Kidney (tissue), 14 donors: ENCODE results near the gene PRICKLE4. TPM values are rescaled to one million over a fixed set of nuclear protein-coding genes. Genes with fewer than 3 reads are reported as not detected.

Source experiments
- DNase-seq, 5 donors: peaks; one replicate each; pipeline ENCODE4 v3.0.0-alpha.2; 2013 to 2020
- FAIRE-seq: peaks from 2 replicates; lab custom pipeline; 2012; peaks lifted over from hg19 to GRCh38; lab: Jason Lieb, UNC
- H3K27ac ChIP-seq, 2 donors: one replicate each; pipeline ENCODE4 v1.7.0; 2013; ENCODE audit warnings: low read depth in 2 of 2, low read length in 2 of 2, inconsistent platforms in 1 of 2
- H3K27me3 ChIP-seq: one replicate; pipeline ENCODE4 v1.7.1; 2013; ENCODE audit warnings: low read length, inconsistent platforms; ENCODE audit not compliant: control insufficient read depth, insufficient read depth
- H3K36me3 ChIP-seq, 3 donors: one replicate each; pipeline versions ENCODE4 v1.7.0 to v1.7.1; 2013; ENCODE audit warnings: low read length in 3 of 3, control low read depth in 1 of 3, inconsistent platforms in 1 of 3; ENCODE audit not compliant: insufficient read depth in 3 of 3, control insufficient read depth in 2 of 3
- H3K4me1 ChIP-seq, 3 donors: one replicate each; pipeline versions ENCODE4 v1.7.0 to v1.7.1; 2013; ENCODE audit warnings: low read length in 3 of 3, inconsistent platforms in 1 of 3, low read depth in 1 of 3; ENCODE audit not compliant: control insufficient read depth in 2 of 3, insufficient read depth in 2 of 3
- H3K4me3 ChIP-seq, 3 donors: one replicate each; pipeline versions ENCODE4 v1.7.0 to v1.8.1; 2013; ENCODE audit warnings: low read length in 3 of 3, control low read depth in 1 of 3, inconsistent platforms in 1 of 3
- H3K9ac ChIP-seq, 3 donors: one replicate each; pipeline versions ENCODE4 v1.7.0 to v1.7.1; 2013; ENCODE audit warnings: low read length in 3 of 3, control low read depth in 1 of 3, inconsistent platforms in 1 of 3
- H3K9me3 ChIP-seq, 3 donors: one replicate each; pipeline versions ENCODE4 v1.7.0 to v1.7.1; 2013; ENCODE audit warnings: low read length in 3 of 3, control low read depth in 1 of 3, inconsistent platforms in 1 of 3; ENCODE audit not compliant: control insufficient read depth in 2 of 3, insufficient read depth in 1 of 3
- CTCF ChIP-seq: IDR thresholded peaks from 3 replicates; pipeline ENCODE4 v1.5.1; 2012; ENCODE audit warnings: mild to moderate bottlenecking, moderate library complexity, borderline replicate concordance; ENCODE audit not compliant: insufficient read depth; ENCODE audit errors: extremely low read depth
- intact Hi-C: fragments of 100-400 bp; cut with DNase I; formaldehyde crosslinking; loops from one replicate; pipeline ENCODE4 v1.11.1; 2022
- polyA plus RNA-seq: library from polyadenylated mRNA; stranded (reverse); fragments of 350-450 nt; fragmentation: Illumina TruSeq; extraction: RNeasy Lipid Tissue Mini Kit (QIAGEN cat#74804); gene quantifications from one replicate; pipeline ENCODE4 v1.2.3, GENCODE V29; 2014; ENCODE audit warnings: low read depth, low replicate concordance; ENCODE audit not compliant: insufficient read depth
- total RNA-seq: library from RNA; stranded (reverse); fragmentation: NEBNext Ultra II Directional; extraction: Animal tissue kit (Norgen Biotek cat#: 25700); gene quantifications from one replicate; pipeline ENCODE4 v1.2.1, GENCODE V29; 2021
- donor health status: control.
- donor health status: control.
- donor health status: control.
- donor health status: control.
- donor health status: control.
- donor health status: DM: yes; HTN: yes; CAD: no.
- donor health status: Normal renal cell carcinoma (clear cell type).

PRICKLE4 gene
- total and polyA plus RNA-seq, 2 donors from 2014 or later, result 1.4 to 6.5 TPM

GRCh38 chr6:41769376-41769775 lies 11.2 kb upstream of the PRICKLE4 start:
- Histone ChIP-seq H3K9ac (no peak overlapping the region), H3K27ac (no peak overlapping the region), H3K9me3 (no peaks in the 10 kb centered on the region), H3K4me1 (peaks cover 0 to 6% (median 0%) of the 10 kb centered on the region in 3 donors), H3K27me3 (no peaks in the 10 kb centered on the region), H3K36me3 (peaks cover 0 to 13% (median 12%) of the 10 kb centered on the region in 3 donors), H3K4me3 (no peak overlapping the region)
- FAIRE-seq (no peak), DNase-seq (peak in 1 of 5 donors; percentile 31)
- intact Hi-C loops, result no loop called here
- TF ChIP-seq CTCF, result no peak

DNA sequence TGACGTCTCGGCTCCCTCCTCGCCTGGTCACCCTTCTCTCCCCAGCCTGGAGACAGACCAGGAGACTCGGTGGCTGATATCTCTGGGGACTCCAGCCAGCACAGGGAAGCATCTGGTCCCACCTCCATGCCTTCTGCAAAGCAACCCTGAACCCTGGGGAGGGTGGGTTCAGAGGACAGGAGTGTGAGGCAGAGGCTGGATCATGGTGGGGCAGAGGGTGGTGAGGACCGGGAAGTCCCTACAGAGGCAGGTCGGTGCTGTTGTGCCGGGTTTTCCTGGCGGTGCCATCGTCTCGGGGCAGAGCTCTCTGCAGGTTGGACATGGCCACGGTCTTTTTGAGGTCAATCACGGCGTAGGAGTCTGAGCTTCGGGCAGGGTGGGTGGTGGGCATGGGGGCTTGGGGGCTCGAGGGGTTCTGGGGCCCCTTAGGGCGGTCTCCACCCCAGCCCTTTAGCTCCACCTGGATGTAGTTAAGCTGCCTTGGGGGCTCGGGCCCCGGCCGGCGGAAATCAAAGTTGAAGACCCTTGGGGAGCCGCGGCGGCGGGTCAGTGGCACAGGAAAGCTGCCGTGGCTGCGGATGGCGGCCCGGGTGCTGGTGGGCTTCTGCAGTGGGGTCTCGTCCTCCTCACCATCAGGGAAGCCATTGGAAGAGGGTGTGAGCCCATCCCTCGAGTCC lies 10.1 kb upstream of the PRICKLE4 start:
- H3K27ac ChIP-seq, result no peak overlapping the region
- peaks cover 2 to 24% (median 23%) of the 10 kb centered on the region in 3 donors for H3K36me3 ChIP-seq
- intact Hi-C loops, result no loop called here

DNA sequence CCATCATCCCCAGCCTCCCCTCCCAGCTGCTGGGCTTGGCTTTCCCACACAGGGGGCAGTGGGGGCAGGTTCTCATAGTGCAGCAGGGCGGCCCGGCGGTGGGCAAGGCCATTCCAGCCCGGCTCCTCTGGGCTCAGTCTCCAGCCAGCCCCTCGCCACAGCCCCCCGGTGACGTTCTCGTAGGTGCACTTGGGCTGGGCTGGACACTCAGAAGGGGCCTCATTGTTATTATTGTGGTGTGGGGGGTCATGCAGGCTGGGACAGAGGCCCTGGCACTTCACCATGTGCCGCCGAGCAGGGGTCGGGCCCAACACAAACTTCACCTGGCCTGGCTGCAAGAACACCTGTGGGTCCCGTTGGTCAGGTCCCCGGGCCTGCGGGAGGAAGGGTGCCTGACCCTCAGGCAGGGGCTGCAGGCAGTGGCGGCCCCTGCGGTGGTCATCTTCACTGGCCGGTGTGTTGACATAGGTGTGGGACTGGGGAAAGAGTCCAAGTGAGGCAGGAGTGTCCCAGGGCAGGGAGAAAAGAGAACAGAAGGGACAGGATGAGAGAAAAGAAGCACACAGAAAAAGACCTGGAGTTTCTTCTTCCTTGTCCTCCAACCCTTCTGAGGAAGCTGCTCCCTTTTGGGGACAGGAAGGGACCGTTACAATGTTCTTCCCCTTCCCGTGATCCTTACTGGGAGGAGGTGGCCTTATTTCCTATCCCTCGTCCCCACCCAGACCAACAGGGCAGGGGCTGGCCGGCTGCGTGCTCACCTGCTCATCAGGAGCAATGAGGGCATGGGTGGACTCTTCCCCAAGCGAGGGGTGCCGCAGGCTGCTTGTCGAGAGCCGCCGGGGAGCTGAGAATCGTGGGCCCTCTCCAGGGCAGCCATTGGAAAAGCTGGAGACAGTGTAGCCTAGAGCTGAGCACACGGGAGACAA lies 9.3 kb upstream of the PRICKLE4 start:
- FAIRE-seq (no peak), DNase-seq (no peak)
- Histone ChIP-seq H3K27me3 (no peaks in the 10 kb centered on the region), H3K27ac (no peak overlapping the region), H3K36me3 (peaks cover 2 to 27% (median 25%) of the 10 kb centered on the region in 3 donors), H3K4me1 (peaks cover 0 to 6% (median 0%) of the 10 kb centered on the region in 3 donors), H3K9ac (no peak overlapping the region), H3K9me3 (no peaks in the 10 kb centered on the region), H3K4me3 (no peak overlapping the region)
- intact Hi-C loops, result no loop called here
- no peak for TF ChIP-seq CTCF

More for the DNA sequence above, 10.1 kb upstream of the PRICKLE4 start:
- H3K4me1 ChIP-seq, result peaks cover 0 to 6% (median 0%) of the 10 kb centered on the region in 3 donors
- no peaks in the 10 kb centered on the region for H3K27me3 ChIP-seq
- H3K4me3 ChIP-seq, result no peak overlapping the region
- no peaks in the 10 kb centered on the region for H3K9me3 ChIP-seq
- FAIRE-seq, result no peak
- no peak for TF ChIP-seq CTCF
- H3K9ac ChIP-seq, result no peak overlapping the region
- DNase-seq, result peak in 1 of 5 donors; percentile 22
